K562 (cell line): ENCODE measurements around the gene NUP153. TPM values are rescaled to one million over a fixed set of nuclear protein-coding genes. Genes with fewer than 3 reads are reported as not detected.

Experiments
- CHD7 ChIP-seq: fragments of 200-600 bp; sonication (generic); IDR thresholded peaks from one replicate; pipeline ENCODE4 v1.6.1; 2012; ENCODE audit warnings: mild to moderate bottlenecking, low read depth, low read length, inconsistent platforms
- THRAP3 ChIP-seq: fragments of 450-650 bp; IDR thresholded peaks from 2 replicates; pipeline ENCODE4 v1.6.1; 2016; ENCODE audit warnings: mild to moderate bottlenecking, inconsistent platforms, borderline replicate concordance
- ZNF707 ChIP-seq: fragments of 250-450 bp; sonication (Bioruptor Pico); conservative IDR thresholded peaks from 2 replicates; pipeline ENCODE4 v1.8.0; 2022; ENCODE audit warnings: inconsistent platforms, mild to moderate bottlenecking, moderate library complexity
- polyA plus RNA-seq, 8 experiments: library from polyadenylated mRNA; depleted of rRNA in 4 of 8; stranded (reverse) in 5 of 8; unstranded in 3 of 8; fragments of >200 nt; fragmentation: Nextera tagmentation in 2 of 8; fragmentation: Illumina TruSeq in 1 of 8; extraction: Ambion mirVana in 2 of 8; extraction: Trizol in 1 of 8; gene quantifications; 2 replicates each; pipeline versions ENCODE4 v1.2.1 to v1.2.3, GENCODE V29; 2011 to 2014; ENCODE audit warnings: inconsistent platforms in 1 of 8, missing spikeins in 1 of 8
- total RNA-seq, 7 experiments: library from RNA; depleted of rRNA in 6 of 7; stranded (reverse); fragments of >200 nt in 6 of 7; fragmentation: Illumina TruSeq in 2 of 7; extraction: Trizol in 2 of 7; gene quantifications; 2 replicates each; pipeline versions ENCODE4 v1.2.1 to v1.2.3, GENCODE V29; 2011 to 2021; ENCODE audit warnings: low replicate concordance in 1 of 7

Gene NUP153
- total and polyA plus RNA-seq, 9 of the 15 experiments (the other 6 are each of a cell fraction or from before 2014, with no cell fraction given) = 21.9 to 110 (median 84.8) TPM

- TF ChIP-seq CHD7 = no peak
- no peak for TF ChIP-seq ZNF707
- no peak for TF ChIP-seq THRAP3
- TF ChIP-seq, all 486 proteins: peak for 69
Measured at GRCh38 chr6:17600527-17601385, 106.0 kb downstream of the NUP153 start (continued).
